Measurements from ENCODE around the gene ANKZF1.

ANKZF1 gene

DNA sequence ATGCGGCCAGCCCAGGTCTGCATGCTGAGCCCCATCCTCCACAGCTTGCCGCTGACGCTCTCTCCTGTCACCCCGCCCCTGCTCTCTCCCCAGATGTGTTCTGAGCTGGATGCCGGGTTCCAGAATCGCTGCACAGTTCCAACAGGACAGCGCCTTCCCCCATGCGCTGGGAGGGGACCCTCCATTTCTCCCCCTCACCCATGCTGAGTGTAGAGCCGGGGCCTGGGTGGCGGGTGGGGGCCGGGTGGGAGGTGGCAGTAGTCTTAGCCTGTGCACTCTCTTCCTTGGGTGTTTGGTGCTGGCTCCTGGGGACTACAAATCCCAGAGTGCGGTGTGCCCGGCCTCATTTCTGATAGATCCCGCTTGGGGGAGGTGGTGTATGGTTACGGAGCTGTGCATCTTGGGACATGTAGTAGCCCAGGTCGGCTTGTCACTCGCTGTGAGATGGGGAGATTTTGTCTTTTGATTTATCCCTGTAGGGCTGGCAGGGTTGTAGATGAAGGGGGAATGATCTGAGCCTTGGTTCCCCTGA lies 56.4 kb downstream of the ANKZF1 start:
- Histone ChIP-seq H3K9me3 (ENCODE audit: control insufficient read depth, low read length) (no peaks in the 10 kb centered on the region), H3K4me1 (peaks cover 2% of the 10 kb centered on the region), H3K4me3 (ENCODE audit: low read depth, low read length) (no peak overlapping the region), H3K9ac (no peak overlapping the region), H3K27ac (no peak overlapping the region), H3K4me2 (ENCODE audit: low read length) (no peak overlapping the region), H3K27me3 (ENCODE audit: control insufficient read depth, insufficient read depth, low read length) (no peaks in the 10 kb centered on the region), H3K36me3 (ENCODE audit: control insufficient read depth, insufficient read depth, low read length) (no peaks in the 10 kb centered on the region), H3K79me2 (no peaks in the 10 kb centered on the region), H2AFZ (no peak overlapping the region)
- TF ChIP-seq, protein P1, sequence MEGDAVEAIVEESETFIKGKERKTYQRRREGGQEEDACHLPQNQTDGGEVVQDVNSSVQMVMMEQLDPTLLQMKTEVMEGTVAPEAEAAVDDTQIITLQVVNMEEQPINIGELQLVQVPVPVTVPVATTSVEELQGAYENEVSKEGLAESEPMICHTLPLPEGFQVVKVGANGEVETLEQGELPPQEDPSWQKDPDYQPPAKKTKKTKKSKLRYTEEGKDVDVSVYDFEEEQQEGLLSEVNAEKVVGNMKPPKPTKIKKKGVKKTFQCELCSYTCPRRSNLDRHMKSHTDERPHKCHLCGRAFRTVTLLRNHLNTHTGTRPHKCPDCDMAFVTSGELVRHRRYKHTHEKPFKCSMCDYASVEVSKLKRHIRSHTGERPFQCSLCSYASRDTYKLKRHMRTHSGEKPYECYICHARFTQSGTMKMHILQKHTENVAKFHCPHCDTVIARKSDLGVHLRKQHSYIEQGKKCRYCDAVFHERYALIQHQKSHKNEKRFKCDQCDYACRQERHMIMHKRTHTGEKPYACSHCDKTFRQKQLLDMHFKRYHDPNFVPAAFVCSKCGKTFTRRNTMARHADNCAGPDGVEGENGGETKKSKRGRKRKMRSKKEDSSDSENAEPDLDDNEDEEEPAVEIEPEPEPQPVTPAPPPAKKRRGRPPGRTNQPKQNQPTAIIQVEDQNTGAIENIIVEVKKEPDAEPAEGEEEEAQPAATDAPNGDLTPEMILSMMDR (IDR thresholded peaks at IDR 0.05): no peak

Measured in parathyroid adenoma (tissue), 2 donors.